ENCODE results near the gene CHD6. TPM values are rescaled to one million over a fixed set of nuclear protein-coding genes. Genes with fewer than 3 reads are reported as not detected.

The CHD6 gene
- total and polyA plus RNA-seq, 2 experiments from 2014 or later, result 41.0 to 158 TPM

- peaks cover 14% of the 10 kb centered on the region for H3K36me3 ChIP-seq (ENCODE audit: insufficient read depth)
- no peak overlapping the region for H3K4me3 Mint-ChIP-seq
- peaks cover 100% of the 10 kb centered on the region for H3K79me2 ChIP-seq (replicated peaks; ENCODE audit: insufficient read depth)
- no peaks in the 10 kb centered on the region for H3K9me2 ChIP-seq (ENCODE audit: insufficient read depth)
- peaks cover 42% of the 10 kb centered on the region for H3K9me3 Mint-ChIP-seq
- peaks cover 4% of the 10 kb centered on the region; the same call in 2 of the 3 replicates for H3K4me1 Mint-ChIP-seq
- H3K4me3 ChIP-seq, result no peak overlapping the region
- no peak overlapping the region for H2AFZ ChIP-seq
- peaks cover 53% of the 10 kb centered on the region for H3K36me3 Mint-ChIP-seq (ENCODE audit: low read depth)
- H4K20me1 ChIP-seq (replicated peaks; ENCODE audit: insufficient read depth), result peaks cover 24% of the 10 kb centered on the region
- no peak overlapping the region for H3K27ac ChIP-seq (ENCODE audit: low read depth)
- no peak for DNase-seq (ENCODE audit: low spot score)
- ATAC-seq, result no peak
- no peaks in the 10 kb centered on the region for H3K27me3 ChIP-seq (ENCODE audit: insufficient read depth)
- H3F3A ChIP-seq (replicated peaks; ENCODE audit: low read depth), result no peaks in the 10 kb centered on the region
- H3K4me2 ChIP-seq, result no peak overlapping the region
- H3K4me1 ChIP-seq (ENCODE audit: insufficient read depth), result peaks cover 8% of the 10 kb centered on the region; the same call in 1 of the 2 replicates
- no peaks in the 10 kb centered on the region for H3K27me3 Mint-ChIP-seq (ENCODE audit: insufficient read depth, low read depth, poor library complexity)
- TF ChIP-seq CTCF (conservative IDR thresholded peaks at IDR 0.05; ENCODE audit: low read depth in 2 of 2) (no peak), NANOG (IDR thresholded peaks at IDR 0.05; ENCODE audit: borderline replicate concordance) (no peak), EZH2 (IDR thresholded peaks at IDR 0.05; ENCODE audit: low read depth, unreplicated experiment) (no peak), CREB1 (CRISPR knock-in tag; IDR thresholded peaks at IDR 0.05; ENCODE audit: low read depth) (no peak), ZNF331 (CRISPR knock-in tag; IDR thresholded peaks at IDR 0.05; ENCODE audit: low read depth) (no peak), STAT1 (IDR thresholded peaks at IDR 0.05; ENCODE audit: unreplicated experiment) (no peak), EZH2phosphoT487 (IDR thresholded peaks at IDR 0.05; ENCODE audit: unreplicated experiment) (no peak)
- no peak overlapping the region for H3K27ac Mint-ChIP-seq
Observed at GRCh38 chr20:41587956-41588355, 30.2 kb downstream of the CHD6 start.

- H3K9me2 ChIP-seq (ENCODE audit: insufficient read depth), result no peaks in the 10 kb centered on the region
- H3K4me3 ChIP-seq, result no peak overlapping the region
- H2AFZ ChIP-seq, result no peak overlapping the region
- H3K36me3 Mint-ChIP-seq (ENCODE audit: low read depth), result peaks cover 53% of the 10 kb centered on the region
- H3K4me2 ChIP-seq, result no peak overlapping the region
- H3K9me3 Mint-ChIP-seq, result peaks cover 42% of the 10 kb centered on the region
- no peak overlapping the region for H3K27ac Mint-ChIP-seq
- DNase-seq (ENCODE audit: low spot score) (no peak), ATAC-seq (no peak)
- peaks cover 9% of the 10 kb centered on the region; the same call in 1 of the 2 replicates for H3K4me1 ChIP-seq (ENCODE audit: insufficient read depth)
- no peak overlapping the region for H3K4me3 Mint-ChIP-seq
- H3K27ac ChIP-seq (ENCODE audit: low read depth), result no peak overlapping the region
- no peaks in the 10 kb centered on the region for H3K27me3 Mint-ChIP-seq (ENCODE audit: insufficient read depth, low read depth, poor library complexity)
- peaks cover 23% of the 10 kb centered on the region for H4K20me1 ChIP-seq (replicated peaks; ENCODE audit: insufficient read depth)
- no peaks in the 10 kb centered on the region for H3K27me3 ChIP-seq (ENCODE audit: insufficient read depth)
- H3K36me3 ChIP-seq (ENCODE audit: insufficient read depth), result peaks cover 14% of the 10 kb centered on the region
- peaks cover 100% of the 10 kb centered on the region for H3K79me2 ChIP-seq (replicated peaks; ENCODE audit: insufficient read depth)
- peaks cover 8% of the 10 kb centered on the region; the same call in 2 of the 3 replicates for H3K4me1 Mint-ChIP-seq
- H3F3A ChIP-seq (replicated peaks; ENCODE audit: low read depth), result no peaks in the 10 kb centered on the region
- TF ChIP-seq ZNF331 (CRISPR knock-in tag; IDR thresholded peaks at IDR 0.05; ENCODE audit: low read depth), result no peak
- no peak for TF ChIP-seq POLR2AphosphoS5 (IDR thresholded peaks at IDR 0.05; ENCODE audit: low read depth)
- TF ChIP-seq NANOG (IDR thresholded peaks at IDR 0.05; ENCODE audit: borderline replicate concordance), result no peak
- no peak for TF ChIP-seq ZNF114 (CRISPR knock-in tag; IDR thresholded peaks at IDR 0.05)
- TF ChIP-seq CTCF (conservative IDR thresholded peaks at IDR 0.05; ENCODE audit: low read depth in 2 of 2), result no peak
- no peak for TF ChIP-seq ZNF462 (CRISPR knock-in tag; IDR thresholded peaks at IDR 0.05)
- no peak for TF ChIP-seq STAT1 (IDR thresholded peaks at IDR 0.05; ENCODE audit: unreplicated experiment)
- no peak for TF ChIP-seq JUNB (IDR thresholded peaks at IDR 0.05; ENCODE audit: unreplicated experiment)
- TF ChIP-seq CREB1 (CRISPR knock-in tag; IDR thresholded peaks at IDR 0.05; ENCODE audit: low read depth), result no peak
Observed at GRCh38 chr20:41587523-41587922, 30.7 kb downstream of the CHD6 start.
